ENCODE results near the gene GLCCI1. TPM values are rescaled to one million over a fixed set of nuclear protein-coding genes. Genes with fewer than 3 reads are reported as not detected.

Gene GLCCI1
- total and polyA plus RNA-seq, 10 of the 15 experiments (the other 5 are each of a cell fraction or from before 2014, with no cell fraction given) = 12.6 to 92.0 (median 27.6) TPM

GRCh38 chr7:8131694-8132605 is 163.4 kb downstream of the GLCCI1 start (continued):
- TF ChIP-seq, protein P1, sequence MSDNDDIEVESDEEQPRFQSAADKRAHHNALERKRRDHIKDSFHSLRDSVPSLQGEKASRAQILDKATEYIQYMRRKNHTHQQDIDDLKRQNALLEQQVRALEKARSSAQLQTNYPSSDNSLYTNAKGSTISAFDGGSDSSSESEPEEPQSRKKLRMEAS (IDR thresholded peaks at IDR 0.05; ENCODE audit: low read depth, low read length) = no peak
- no peak for TF ChIP-seq ZNF207 (IDR thresholded peaks at IDR 0.05; ENCODE audit: borderline replicate concordance)
- peak; percentile 60 to 62; a peak in 2 of 4 replicates for TF ChIP-seq EP300 (IDR thresholded peaks at IDR 0.05; ENCODE audit: borderline replicate concordance in 1 of 2, control insufficient read depth in 1 of 2, low read depth in 2 of 2, low read length in 2 of 2)
- no peak for TF ChIP-seq ZZZ3 (IDR thresholded peaks at IDR 0.05; ENCODE audit: control insufficient read depth, insufficient read length, low read depth)
- TF ChIP-seq TCF12 (IDR thresholded peaks at IDR 0.05; ENCODE audit: low read depth, low read length) = peak; percentile 83
- TF ChIP-seq TBL1XR1 (IDR thresholded peaks at IDR 0.05; ENCODE audit: low read depth, low read length) = 0 out of 2 replicates have a peak, but pooled peaks have one; percentile 33
- TF ChIP-seq RFX5 (IDR thresholded peaks at IDR 0.05; ENCODE audit: low read depth, low read length) = peak; percentile 75
- peak; percentile 93 for TF ChIP-seq MTA2 (IDR thresholded peaks at IDR 0.05; ENCODE audit: low read depth)
- TF ChIP-seq CEBPB (IDR thresholded peaks at IDR 0.05; ENCODE audit: borderline replicate concordance in 1 of 2, low read depth in 2 of 2, low read length in 2 of 2) = no peak
- peak; percentile 81; the same call in 1 of the 2 replicates for TF ChIP-seq ESRRA (IDR thresholded peaks at IDR 0.05; ENCODE audit: low read length)
- peak; percentile 24; the same call in 1 of the 2 replicates for TF ChIP-seq SMC3 (IDR thresholded peaks at IDR 0.05; ENCODE audit: borderline replicate concordance, low read length)
- TF ChIP-seq RELB (IDR thresholded peaks at IDR 0.05; ENCODE audit: low read depth) = peak; percentile 81; the same call in 1 of the 2 replicates
- peak; percentile 62; the same call in 1 of the 2 replicates for TF ChIP-seq PAX5 (IDR thresholded peaks at IDR 0.05; ENCODE audit: borderline replicate concordance, low read depth, low read length)
- TF ChIP-seq SREBF2 (IDR thresholded peaks at IDR 0.05; ENCODE audit: low read length) = no peak
- no peak for TF ChIP-seq TCF3 (IDR thresholded peaks at IDR 0.05; ENCODE audit: borderline replicate concordance, insufficient read depth, low read depth, low read length)
- peak; percentile 86 for TF ChIP-seq EED (IDR thresholded peaks at IDR 0.05; ENCODE audit: low read depth)
- TF ChIP-seq HDGF (IDR thresholded peaks at IDR 0.05) = peak; percentile 96
- peak; percentile 75 for TF ChIP-seq GATAD2B (conservative IDR thresholded peaks at IDR 0.05; ENCODE audit: low read depth)
- TF ChIP-seq NR2C2 (IDR thresholded peaks at IDR 0.05; ENCODE audit: borderline replicate concordance, control insufficient read depth, insufficient read length, low read depth) = no peak
- TF ChIP-seq RBBP5 (conservative IDR thresholded peaks at IDR 0.05) = no peak
- peak; percentile 93 for TF ChIP-seq POLR2AphosphoS5 (IDR thresholded peaks at IDR 0.05; ENCODE audit: low read length)
- TF ChIP-seq BACH1 (IDR thresholded peaks at IDR 0.05; ENCODE audit: borderline replicate concordance) = peak; percentile 49
- no peak for TF ChIP-seq ZNF217 (IDR thresholded peaks at IDR 0.05)
- TF ChIP-seq NR2F1 (conservative IDR thresholded peaks at IDR 0.05) = peak; percentile 71
- TF ChIP-seq RB1 (IDR thresholded peaks at IDR 0.05; ENCODE audit: borderline replicate concordance) = peak; percentile 24; the same call in 1 of the 2 replicates
- 0 out of 2 replicates have a peak, but pooled peaks have one; percentile 10 for TF ChIP-seq YY1 (IDR thresholded peaks at IDR 0.05; ENCODE audit: low read depth, low read length)
- TF ChIP-seq ZNF274 (IDR thresholded peaks at IDR 0.05; ENCODE audit: insufficient read depth, insufficient read length) = no peak
